K562 treated with DMSO at 1 percent for 24 hours (cell line): ENCODE results near the gene VTA1. TPM values are rescaled to one million over a fixed set of nuclear protein-coding genes. Genes with fewer than 3 reads are reported as not detected.

Experiments
- total RNA-seq: library from RNA; unstranded; fragments of 300-600 nt; gene quantifications from 2 replicates; pipeline ENCODE4 v1.2.3, GENCODE V29; 2022; ENCODE audit warnings: low read depth; ENCODE audit not compliant: insufficient read depth

The VTA1 gene, protein sequence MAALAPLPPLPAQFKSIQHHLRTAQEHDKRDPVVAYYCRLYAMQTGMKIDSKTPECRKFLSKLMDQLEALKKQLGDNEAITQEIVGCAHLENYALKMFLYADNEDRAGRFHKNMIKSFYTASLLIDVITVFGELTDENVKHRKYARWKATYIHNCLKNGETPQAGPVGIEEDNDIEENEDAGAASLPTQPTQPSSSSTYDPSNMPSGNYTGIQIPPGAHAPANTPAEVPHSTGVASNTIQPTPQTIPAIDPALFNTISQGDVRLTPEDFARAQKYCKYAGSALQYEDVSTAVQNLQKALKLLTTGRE
- 38.4 and 48.1 TPM in 2 replicates for total RNA-seq

DNA sequence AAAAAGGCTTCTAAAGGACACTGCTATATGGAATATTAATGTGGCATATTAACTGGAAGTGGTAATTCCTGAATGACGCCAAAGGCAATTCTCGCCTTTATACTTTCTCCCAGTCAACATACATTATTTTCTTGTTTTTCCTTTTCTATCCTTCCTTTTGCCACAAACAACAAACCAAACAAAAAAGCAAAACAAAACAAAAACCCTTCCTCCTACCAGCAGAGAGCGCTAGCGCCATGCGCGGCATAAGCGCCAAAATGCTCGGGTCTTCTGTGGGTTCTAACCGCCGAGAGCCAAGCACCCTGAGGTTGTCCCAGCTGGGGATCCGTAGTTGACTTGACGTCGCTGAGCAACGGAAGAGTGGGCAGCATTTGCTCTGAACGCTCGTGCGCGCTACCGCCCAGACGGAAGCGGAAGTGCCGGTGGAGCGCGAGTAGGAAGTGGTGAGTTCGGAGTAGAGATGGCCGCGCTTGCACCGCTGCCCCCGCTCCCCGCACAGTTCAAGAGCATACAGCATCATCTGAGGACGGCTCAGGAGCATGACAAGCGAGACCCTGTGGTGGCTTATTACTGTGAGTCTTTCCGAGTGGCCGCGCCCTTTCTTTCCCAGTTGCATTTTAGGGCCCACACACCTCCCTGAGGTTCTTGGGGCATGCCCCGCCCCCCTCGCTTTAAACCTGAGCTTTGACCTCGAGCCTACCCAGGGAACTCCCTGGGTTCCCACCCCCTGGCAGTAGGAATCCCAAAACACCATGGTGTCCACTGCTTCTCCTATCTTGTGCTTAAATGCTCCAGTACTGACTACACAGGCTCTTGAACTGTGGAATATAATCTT lies at the start of gene VTA1, which contains the start of gene NMBR:
Gene VTA1 (plus strand): TSS at position 436 of the 835 bp plus-strand sequence. CDS start 25 bp downstream, at position 461.
Gene NMBR (minus strand): TSS at position 295 of the 835 bp plus-strand sequence. CDS start 58,464 bp downstream, outside the sequence.

DNA sequence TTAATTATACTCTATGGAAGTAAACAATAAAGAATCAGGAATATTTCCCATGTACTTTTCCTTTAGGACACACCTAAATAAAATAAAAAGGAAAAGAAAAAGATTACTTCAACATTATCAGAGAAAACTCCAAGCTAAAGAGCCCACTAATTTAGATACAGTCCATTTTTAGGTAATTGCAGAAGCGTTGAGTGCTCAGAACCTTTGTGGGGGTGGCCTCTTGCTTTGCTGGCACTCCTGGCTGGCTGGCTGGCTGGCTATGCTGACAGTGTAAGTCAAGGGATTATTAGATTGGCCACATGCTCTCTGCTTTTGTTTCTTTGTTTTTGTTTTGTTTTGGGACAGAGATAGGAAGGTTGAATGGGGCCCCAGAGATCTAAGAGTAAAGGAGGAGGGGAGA lies 14.4 kb upstream of the VTA1 start, which contains the start of gene GJE1:
Gene GJE1 (plus strand): TSS at position 301 of the 400 bp plus-strand sequence. CDS start 234 bp downstream, outside the sequence.

Other genes with a start within 250 kb of the VTA1 start
- not detected in 2 replicates for gene GJE1, start 14.3 kb upstream of the VTA1 start, total RNA-seq
- not detected in 2 replicates for gene NMBR, start 141 bp upstream of the VTA1 start, total RNA-seq
- not detected in 2 replicates for gene ADGRG6, start 154.7 kb downstream of the VTA1 start, total RNA-seq